Chondrocyte (in vitro differentiated cells): Measurements from ENCODE around the gene SDHAF3. TPM values are rescaled to one million over a fixed set of nuclear protein-coding genes. Genes with fewer than 3 reads are reported as not detected.
"Not testable (repeated sequence)": the region's sequence is repeated elsewhere in the genome, so short reads cannot be mapped to it uniquely, and the experiment has no call there.

ENCODE experiments used
- DNase-seq: peaks from one replicate; pipeline ENCODE4 v3.0.0; 2021; ENCODE audit warnings: mixed read lengths, low spot score
- H3K27ac Mint-ChIP-seq: one replicate; pipeline ENCODE4 v1.8.0; 2021; ENCODE audit warnings: mild to moderate bottlenecking, moderate library complexity, mixed read lengths; ENCODE audit not compliant: unreplicated experiment
- H3K27me3 Mint-ChIP-seq: 2 replicates; pipeline ENCODE4 v1.8.0; 2021; ENCODE audit warnings: low read depth, mixed read lengths
- H3K36me3 Mint-ChIP-seq: 2 replicates; pipeline ENCODE4 v1.8.0; 2021; ENCODE audit warnings: low read depth, mixed read lengths
- H3K4me1 Mint-ChIP-seq: 2 replicates; pipeline ENCODE4 v1.8.0; 2021; ENCODE audit warnings: low read depth, mild to moderate bottlenecking, mixed read lengths
- H3K4me3 Mint-ChIP-seq: one replicate; pipeline ENCODE4 v1.8.0; 2021; ENCODE audit warnings: mild to moderate bottlenecking, moderate library complexity, mixed read lengths; ENCODE audit not compliant: unreplicated experiment
- H3K9me3 Mint-ChIP-seq: 2 replicates; pipeline ENCODE4 v1.8.0; 2021; ENCODE audit warnings: low read depth, mixed read lengths
- total RNA-seq: library from RNA; stranded (reverse); gene quantifications from 3 replicates; pipeline ENCODE4 v1.2.1, GENCODE V29; 2021
- TF ChIP-seq, protein P1 (sequence below): fragments of 200-600 bp; sonication (generic); IDR thresholded peaks from 2 replicates; pipeline ENCODE4 v1.5.0; 2021; ENCODE audit warnings: antibody characterized with exemption, mild to moderate bottlenecking, moderate library complexity

Gene SDHAF3
- total RNA-seq, 1 donor from 2014 or later = 8.0 TPM

GRCh38 chr7:97167176-97167575 lies 49.7 kb downstream of the SDHAF3 start:
- H3K27me3 Mint-ChIP-seq = no peaks in the 10 kb centered on the region
- H3K27ac Mint-ChIP-seq = no peak overlapping the region
- H3K4me3 Mint-ChIP-seq = no peak overlapping the region
- H3K9me3 Mint-ChIP-seq = no peaks in the 10 kb centered on the region
- TF ChIP-seq, protein P1, sequence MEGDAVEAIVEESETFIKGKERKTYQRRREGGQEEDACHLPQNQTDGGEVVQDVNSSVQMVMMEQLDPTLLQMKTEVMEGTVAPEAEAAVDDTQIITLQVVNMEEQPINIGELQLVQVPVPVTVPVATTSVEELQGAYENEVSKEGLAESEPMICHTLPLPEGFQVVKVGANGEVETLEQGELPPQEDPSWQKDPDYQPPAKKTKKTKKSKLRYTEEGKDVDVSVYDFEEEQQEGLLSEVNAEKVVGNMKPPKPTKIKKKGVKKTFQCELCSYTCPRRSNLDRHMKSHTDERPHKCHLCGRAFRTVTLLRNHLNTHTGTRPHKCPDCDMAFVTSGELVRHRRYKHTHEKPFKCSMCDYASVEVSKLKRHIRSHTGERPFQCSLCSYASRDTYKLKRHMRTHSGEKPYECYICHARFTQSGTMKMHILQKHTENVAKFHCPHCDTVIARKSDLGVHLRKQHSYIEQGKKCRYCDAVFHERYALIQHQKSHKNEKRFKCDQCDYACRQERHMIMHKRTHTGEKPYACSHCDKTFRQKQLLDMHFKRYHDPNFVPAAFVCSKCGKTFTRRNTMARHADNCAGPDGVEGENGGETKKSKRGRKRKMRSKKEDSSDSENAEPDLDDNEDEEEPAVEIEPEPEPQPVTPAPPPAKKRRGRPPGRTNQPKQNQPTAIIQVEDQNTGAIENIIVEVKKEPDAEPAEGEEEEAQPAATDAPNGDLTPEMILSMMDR = no peak
- no peaks in the 10 kb centered on the region for H3K36me3 Mint-ChIP-seq
- DNase-seq = no peak
- H3K4me1 Mint-ChIP-seq = no peaks in the 10 kb centered on the region

- DNase-seq = no peak
- H3K36me3 Mint-ChIP-seq = no peaks in the 10 kb centered on the region
- no peaks in the 10 kb centered on the region for H3K27me3 Mint-ChIP-seq
- H3K4me1 Mint-ChIP-seq = no peaks in the 10 kb centered on the region
- TF ChIP-seq, protein P1 = no peak
- H3K4me3 Mint-ChIP-seq = no peak overlapping the region
- no peaks in the 10 kb centered on the region for H3K9me3 Mint-ChIP-seq
- no peak overlapping the region for H3K27ac Mint-ChIP-seq
These were observed 50.3 kb downstream of the SDHAF3 start for GRCh38 chr7:97167749-97168148.

- no peak overlapping the region for H3K27ac Mint-ChIP-seq
- no peaks in the 10 kb centered on the region for H3K9me3 Mint-ChIP-seq
- no peak for DNase-seq
- TF ChIP-seq, protein P1 = no peak
- H3K4me1 Mint-ChIP-seq = peaks cover 1% of the 10 kb centered on the region
- H3K4me3 Mint-ChIP-seq = no peak overlapping the region
- H3K36me3 Mint-ChIP-seq = no peaks in the 10 kb centered on the region
- no peaks in the 10 kb centered on the region for H3K27me3 Mint-ChIP-seq
These were observed 56.8 kb downstream of the SDHAF3 start for GRCh38 chr7:97174303-97174702.

DNA sequence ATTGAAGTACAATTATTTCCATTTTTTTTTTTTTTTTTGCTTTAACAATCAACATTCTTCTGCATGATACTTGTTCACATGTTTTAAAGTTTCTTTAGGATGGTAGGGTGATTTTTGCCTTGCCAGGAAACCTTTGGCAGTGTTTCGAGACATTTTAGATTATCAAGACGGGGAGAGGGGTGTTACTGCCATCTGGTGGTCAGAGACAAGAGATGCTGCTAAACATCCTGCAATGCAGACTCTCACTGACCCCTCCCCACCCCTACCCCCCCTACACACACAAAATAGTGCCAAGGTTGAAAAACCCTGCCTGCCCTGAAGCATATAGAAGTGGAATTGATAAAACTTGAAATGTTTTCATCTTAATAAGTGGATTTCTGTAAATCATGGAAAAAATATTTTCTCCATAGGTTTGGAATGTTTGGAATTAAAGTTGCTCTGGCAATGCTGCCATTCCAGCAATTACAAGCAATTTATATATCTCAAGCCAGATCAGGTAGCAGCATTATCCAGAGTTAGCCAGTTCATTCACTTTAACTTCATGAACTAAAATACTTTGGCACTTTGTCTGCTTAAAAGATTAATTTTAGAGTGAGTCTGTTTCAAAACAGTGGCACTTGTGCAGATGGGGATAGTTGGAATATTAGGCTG lies 62.1 kb downstream of the SDHAF3 start:
- H3K4me1 Mint-ChIP-seq = peaks cover 7% of the 10 kb centered on the region
- no peaks in the 10 kb centered on the region for H3K9me3 Mint-ChIP-seq
- H3K36me3 Mint-ChIP-seq = peaks cover 2% of the 10 kb centered on the region
- no peak overlapping the region for H3K27ac Mint-ChIP-seq
- H3K4me3 Mint-ChIP-seq = no peak overlapping the region
- DNase-seq = no peak
- TF ChIP-seq, protein P1 = peak; percentile 98
- no peaks in the 10 kb centered on the region for H3K27me3 Mint-ChIP-seq

GRCh38 chr7:97187067-97187466 lies 69.6 kb downstream of the SDHAF3 start:
- H3K9me3 Mint-ChIP-seq = no peaks in the 10 kb centered on the region

DNA sequence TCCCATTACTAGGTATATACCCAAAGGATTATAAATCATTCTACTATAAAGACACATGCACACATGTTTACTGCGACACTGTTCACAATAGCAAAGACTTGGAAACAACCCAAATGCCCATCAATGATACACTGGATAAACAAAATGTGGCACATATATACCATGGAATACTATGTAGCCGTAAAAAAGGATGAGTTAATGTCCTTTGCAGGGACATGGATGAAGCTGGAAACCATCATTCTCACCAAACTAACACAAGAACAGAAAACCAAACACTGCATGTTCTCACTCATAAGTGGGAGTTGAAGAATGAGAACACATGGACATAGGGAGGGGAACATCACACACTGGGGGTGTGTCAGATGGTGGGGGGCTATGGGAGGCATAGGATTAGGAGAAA lies 78.7 kb downstream of the SDHAF3 start:
- not testable (repeated sequence) for H3K27ac Mint-ChIP-seq, H3K36me3 Mint-ChIP-seq
- H3K27me3 Mint-ChIP-seq = peaks cover 16% of the 10 kb centered on the region

More at GRCh38 chr7:97187067-97187466, 69.6 kb downstream of the SDHAF3 start:
- DNase-seq = no peak
- H3K36me3 Mint-ChIP-seq = peaks cover 2% of the 10 kb centered on the region
- no peaks in the 10 kb centered on the region for H3K4me1 Mint-ChIP-seq
- no peak overlapping the region for H3K27ac Mint-ChIP-seq
- H3K4me3 Mint-ChIP-seq = no peak overlapping the region
- H3K27me3 Mint-ChIP-seq = peaks cover 3% of the 10 kb centered on the region
- TF ChIP-seq, protein P1 = no peak

More for the DNA sequence above, 78.7 kb downstream of the SDHAF3 start:
- H3K4me1 Mint-ChIP-seq, H3K4me3 Mint-ChIP-seq, DNase-seq: not testable (repeated sequence)
- peaks cover 19% of the 10 kb centered on the region for H3K9me3 Mint-ChIP-seq
